Activated T-cell treated with anti-CD3 and anti-CD28 coated beads, Interleukin-2, amount 50 U/mL, for 48 hours (primary cell): ENCODE measurements around the gene RAB1A.
"Not testable (repeated sequence)": the region's sequence is repeated elsewhere in the genome, so short reads cannot be mapped to it uniquely, and the experiment has no call there.

Experiments used
- DNase-seq, 2 experiments: peaks; one replicate each; pipeline ENCODE4 v3.0.0-alpha.2; 2020

Gene RAB1A

DNA sequence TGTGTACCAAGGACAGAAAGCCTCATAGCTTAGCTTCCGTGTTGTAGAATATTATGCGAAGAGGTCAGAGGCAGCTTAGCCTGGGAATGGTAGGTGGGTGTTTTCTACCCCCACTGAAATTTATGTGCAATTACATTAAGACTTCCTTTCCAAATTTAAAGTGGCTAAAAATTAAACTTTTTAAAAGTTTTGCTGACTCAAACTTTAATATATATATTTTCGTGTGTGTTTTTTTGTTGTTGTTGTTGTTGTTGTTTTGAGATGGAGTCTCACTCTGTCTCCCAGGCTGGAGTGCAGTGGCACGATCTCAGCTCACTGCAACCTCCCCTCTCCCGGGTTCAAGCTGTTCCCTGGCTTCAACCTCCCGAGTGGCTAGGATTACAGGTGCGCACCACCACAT lies 4.3 kb upstream of the RAB1A start:
- DNase-seq = no peak

DNA sequence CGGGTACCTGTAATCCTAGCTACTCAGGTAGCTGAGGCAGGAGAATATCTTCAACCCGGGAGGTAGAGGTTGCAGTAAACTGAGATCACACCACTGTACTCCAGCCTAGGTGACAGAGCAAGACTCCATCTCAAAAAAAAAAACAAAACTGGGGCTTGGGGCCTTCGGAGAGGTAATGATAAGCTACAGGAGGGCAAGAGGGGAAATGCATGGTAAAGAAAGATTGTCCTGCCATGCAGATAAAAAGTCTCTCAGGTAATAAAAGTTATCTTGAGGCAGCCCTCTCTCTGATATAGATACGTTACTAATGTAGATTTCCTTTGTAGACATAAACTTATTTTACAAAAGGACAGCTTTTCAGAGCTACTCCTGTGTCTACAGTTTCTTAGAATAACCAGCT lies 3.7 kb upstream of the RAB1A start:
- DNase-seq = no peak

DNA sequence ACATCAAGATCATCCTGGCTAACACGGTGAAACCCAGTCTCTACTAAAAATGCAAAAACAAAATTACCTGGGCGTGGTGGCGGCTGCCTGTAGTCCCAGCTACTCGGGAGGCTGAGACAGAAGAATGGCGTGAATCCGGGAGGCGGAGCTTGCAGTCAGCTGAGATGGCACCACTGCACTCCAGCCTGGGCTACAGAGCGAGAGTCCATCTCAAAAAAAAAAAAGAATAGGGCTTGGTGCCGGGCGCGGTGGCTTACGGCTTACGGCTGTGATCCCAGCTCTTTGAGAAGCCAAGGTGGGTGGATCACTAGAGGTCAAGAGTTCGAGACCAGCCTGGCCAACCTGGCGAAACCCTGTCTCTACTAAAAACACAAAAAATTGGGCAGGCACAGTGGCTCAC lies 3.0 kb upstream of the RAB1A start:
- DNase-seq = not testable (repeated sequence)

DNA sequence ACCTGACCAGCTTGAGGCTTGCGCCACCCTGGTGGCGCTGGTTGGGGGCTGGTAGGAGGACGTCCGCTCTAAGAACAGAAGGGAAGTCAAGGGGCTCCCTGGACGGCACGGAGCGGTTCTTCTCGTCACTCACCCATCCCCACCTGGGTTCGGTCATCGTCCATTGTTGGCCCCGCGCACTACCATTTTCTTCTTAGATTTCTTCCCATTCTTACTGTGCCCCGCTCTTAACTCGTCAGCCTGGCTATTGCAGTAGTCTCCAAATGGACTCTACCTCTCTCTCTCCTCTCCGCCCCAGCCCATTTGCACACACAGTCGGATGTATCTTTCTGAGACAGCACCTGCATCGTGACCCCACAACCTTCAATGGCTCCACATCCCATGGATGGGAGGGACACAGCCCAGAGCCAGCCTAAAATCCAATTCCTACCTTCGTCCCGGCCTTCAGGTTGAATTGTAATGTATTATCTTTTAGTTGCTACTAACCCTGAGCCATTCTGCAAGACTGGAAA lies 814 bp upstream of the RAB1A start:
- DNase-seq = no peak

DNA sequence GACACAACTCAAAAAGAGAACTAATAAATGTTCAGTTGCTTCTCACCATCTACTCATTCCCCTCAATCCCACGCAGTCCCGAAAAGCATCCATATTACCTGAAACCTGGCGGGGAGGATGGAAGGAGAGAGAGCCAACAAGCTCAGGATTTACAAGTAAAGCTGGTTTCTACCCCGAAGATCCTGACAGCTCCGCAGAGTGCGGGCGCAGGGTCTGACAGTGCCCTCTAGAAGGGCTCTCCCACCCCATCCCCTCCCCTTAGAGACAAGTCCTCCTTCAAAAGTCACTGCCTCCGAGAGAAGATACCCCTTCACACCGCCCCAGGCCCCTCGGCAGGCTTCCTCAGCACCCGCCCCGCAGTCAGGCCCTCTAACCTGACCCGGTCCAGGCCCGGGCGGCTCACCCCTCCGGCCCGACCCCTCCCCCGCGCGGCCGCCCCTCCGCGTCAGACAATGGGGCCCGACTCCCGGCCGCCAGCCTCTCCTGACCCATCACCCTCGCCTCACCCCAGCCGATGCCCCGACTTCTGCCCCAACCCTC lies 550 bp downstream of the RAB1A start:
- DNase-seq = no peak

DNA sequence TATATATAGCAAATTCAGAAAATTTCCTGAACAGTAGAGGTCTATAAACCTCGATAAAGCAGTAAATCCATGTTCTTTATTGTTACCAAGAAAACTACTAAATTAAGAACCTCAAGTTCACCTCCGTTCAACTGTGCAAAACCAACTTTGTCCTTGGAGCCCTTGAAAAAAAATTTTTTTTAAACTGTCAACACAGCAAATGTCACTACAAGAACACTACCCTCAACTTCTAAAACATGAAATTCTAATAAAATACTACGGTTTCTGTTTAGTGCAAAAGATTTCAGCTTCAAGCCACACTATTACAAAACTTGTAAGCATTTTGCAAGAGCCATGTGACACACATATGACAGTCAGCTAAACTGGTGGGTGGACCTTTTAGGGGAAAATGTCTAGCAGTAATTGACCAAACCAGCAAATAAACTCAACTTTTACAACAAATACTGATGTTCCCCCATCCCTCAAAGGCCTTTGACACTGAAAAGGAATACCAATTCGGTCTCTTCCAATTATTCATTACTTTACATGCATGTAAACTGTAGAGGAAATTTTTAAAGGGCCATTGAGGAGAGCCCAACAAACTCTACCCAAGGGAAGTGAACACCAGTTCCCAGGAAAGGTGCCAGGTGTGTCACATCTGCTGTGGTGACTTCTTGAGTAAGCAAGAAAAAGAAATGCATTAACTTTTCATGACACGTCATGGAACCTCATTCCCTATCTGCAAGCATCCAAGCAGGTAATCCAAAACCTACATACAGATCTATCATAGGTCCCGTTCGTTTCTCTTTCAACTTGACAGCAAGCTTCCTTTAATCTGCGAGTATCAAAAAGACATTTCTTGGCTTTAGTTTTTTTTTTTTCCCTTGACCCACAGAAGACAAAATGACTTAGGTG lies 1.4 kb downstream of the RAB1A start:
- no peak for DNase-seq

DNA sequence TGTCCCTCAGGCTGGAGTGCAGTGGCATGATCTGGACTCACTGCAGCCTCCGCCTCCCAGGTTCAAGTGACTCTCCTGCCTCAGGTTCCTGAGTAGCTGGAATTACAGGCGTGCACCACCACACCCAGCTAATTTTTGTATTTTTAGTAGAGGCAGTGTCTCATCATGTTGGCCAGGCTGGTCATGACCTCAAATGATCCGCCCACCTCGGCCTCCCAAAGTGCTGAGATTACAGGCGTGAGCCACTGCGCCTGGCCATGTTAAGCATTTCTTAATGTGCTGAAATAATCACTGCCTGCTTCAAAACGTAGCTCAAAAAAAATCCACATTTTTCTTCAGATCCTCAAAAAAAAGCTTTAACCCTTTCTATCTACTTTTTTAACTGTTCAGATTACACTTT lies 4.4 kb downstream of the RAB1A start:
- peak in 1 of 2 experiments; percentile 39 for DNase-seq

DNA sequence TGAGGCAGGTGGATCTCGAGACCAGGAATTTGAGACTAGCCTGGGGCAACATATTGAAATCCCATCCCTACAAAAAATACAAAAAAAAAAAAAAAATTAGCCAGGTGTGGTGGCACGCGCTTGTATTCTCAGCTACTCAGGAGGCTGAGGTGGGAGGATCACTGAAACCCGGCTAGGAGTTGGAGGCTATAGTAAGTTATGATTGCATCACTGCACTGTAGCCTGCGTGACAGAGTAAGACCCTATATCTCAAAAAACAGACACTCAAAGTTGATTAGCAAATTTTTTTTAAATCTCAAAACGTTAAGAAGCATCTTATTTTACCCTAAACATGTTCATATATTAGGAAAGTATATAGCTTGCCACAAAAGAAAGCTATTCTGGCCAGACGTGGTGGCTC lies 7.6 kb downstream of the RAB1A start:
- no peak for DNase-seq

DNA sequence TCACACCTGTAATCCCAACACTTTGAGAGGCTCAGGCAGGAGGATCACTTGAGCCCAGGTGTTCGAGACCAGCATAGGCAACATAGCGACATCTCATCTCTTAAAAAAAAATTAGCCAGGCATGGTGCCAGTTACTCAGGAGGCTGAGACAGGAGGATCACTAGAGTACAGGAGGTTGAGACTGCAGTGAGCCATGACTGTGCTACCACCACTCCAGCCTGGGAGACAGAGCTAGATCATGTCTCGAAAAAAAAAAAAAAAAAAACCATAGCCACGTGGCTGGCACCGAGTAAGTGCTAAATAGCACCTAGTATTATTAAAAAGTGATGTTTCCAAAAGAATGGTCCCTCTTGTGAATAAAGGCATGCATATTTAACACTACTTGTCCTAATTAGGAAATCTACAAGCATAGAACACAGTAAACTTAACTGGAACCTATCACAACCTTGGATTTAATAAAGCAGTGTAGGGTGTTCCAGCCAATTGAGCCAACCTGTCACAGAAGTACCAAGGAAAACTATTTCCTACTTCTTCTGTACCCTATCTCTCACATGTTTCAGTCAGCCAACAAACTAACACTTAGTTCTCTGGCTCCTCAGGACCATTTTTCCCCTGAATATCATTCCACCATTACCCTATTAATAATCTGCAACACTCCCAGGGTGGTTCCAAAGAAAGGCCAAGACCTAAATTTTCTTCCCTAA lies 8.8 kb downstream of the RAB1A start:
- no peak for DNase-seq

DNA sequence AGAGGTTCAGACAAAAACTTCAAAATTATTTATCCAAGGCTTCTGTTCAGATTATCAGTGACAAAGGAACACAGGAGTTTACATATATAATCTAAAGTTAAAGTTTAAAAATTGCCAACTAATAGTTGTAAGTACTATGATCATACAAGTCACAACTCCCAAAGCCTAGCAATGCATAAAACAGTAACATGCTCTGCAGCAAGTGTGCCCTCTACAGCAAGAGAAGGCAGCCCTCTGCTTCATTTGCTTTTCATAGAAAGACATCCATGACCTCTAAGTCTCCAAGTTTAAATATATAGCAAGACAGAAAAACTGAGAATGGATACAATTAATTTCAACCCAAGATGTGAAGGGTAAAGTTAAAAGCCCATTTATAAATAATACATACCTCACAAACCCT lies 13.3 kb downstream of the RAB1A start:
- DNase-seq = no peak

DNA sequence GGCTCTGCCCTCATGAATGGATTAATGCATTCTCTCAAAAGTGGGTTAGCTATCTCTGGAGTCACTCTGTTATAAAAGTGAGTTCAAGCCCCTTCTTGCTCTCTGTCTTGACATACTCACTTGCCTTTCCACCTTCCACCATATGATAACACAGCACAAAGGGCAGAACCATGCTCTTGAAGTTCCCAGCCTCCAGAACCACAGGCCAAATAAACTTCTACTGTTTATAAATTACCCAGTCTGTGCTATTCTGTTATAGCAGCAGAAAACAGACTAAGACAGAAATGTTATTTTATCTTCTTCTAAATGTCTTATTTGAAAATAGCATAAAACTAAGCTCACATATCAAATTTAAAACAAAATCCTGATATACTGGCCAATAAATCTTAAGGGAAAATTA lies 15.0 kb downstream of the RAB1A start:
- no peak for DNase-seq

DNA sequence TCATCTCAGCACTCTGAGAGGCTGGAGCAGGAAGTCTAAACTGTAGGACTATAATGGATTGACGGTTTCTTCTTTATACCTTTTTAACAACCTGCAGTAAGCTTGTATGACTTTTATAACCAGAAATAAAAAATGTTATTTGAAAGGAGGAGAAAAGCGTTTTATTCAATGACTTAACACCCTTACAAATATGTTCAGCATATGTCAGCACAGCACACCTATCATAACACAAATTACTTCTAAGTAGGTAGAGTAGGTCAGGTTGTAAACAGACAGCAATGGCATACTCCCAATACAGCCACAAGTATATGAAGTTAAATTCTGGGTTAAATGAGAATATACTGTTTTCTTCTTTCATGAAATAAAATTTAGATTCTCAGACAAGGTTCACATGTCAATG lies 16.1 kb downstream of the RAB1A start:
- DNase-seq = no peak

DNA sequence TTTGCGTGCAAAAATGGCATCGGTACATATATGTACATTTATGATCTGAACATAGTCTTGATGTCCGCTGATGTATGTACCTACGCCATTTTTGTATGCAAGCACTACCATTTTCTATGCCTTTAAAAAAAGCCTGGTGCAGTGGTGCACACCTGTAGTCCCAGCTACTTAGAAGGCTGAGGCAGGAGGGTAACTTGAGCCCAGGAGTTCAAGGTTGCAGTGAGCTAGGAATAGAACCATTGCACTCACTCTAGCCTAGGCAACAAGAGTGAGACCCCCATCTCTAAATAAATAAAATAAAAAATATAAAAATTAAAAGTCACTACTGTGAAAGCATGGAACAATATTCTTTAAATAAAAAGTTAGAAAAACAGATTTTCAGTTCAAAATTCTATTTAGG lies 16.7 kb downstream of the RAB1A start:
- no peak for DNase-seq

DNA sequence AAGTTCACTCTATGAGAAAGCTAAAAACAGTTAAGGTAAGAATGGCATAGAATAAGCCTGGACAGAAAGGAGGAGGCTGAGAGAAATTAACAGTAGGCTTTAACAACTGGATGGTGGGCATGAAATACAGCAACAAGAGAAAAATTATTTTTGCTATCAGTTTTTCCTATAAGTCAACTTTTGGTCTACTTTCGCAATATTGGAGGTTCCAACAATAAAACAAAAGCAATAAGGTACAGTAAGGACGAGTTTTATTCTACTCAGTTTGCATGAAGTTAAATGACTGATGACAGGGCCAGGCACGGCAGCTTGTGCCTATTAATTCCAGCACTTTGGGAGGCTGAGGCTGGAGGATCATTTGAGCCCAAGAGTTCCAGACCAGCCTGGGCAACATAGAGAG lies 17.3 kb downstream of the RAB1A start:
- no peak for DNase-seq

DNA sequence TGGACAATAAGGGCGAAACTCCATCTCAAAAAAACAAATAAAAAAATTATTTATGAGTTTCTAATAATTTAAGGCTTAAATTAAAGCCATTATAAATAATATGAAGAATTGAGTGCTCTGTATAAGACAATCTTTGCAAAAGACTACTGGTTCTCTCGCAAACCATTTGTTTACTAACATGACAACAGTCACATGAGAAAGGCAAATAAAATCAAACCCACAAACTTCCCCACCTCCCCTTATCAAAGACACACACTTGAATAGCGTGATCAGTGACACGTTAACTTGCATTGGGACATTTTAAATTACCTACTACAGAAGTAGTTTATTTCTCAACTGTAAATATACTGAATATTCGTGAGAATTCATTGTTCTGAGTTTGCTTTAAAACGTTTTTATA lies 21.1 kb downstream of the RAB1A start:
- no peak for DNase-seq

DNA sequence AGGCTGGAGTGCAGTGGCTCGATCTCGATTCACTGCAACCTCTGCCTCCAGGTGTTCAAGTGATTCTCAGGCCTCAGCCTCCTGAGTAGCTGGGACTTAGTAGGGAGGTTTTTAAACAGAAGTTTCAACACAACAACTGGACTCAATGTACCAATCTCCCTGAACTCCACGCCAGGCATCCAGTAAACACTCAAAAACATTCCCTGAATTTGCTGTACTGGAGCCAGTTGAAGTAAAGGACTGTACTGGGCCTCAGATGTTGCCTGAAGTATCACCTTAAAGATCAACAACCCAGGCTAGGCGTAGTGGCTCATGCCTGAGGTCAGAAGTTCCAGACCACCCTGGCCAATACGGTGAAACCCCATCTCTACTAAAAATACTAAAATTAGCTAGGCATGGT lies 22.4 kb downstream of the RAB1A start:
- DNase-seq = no peak

DNA sequence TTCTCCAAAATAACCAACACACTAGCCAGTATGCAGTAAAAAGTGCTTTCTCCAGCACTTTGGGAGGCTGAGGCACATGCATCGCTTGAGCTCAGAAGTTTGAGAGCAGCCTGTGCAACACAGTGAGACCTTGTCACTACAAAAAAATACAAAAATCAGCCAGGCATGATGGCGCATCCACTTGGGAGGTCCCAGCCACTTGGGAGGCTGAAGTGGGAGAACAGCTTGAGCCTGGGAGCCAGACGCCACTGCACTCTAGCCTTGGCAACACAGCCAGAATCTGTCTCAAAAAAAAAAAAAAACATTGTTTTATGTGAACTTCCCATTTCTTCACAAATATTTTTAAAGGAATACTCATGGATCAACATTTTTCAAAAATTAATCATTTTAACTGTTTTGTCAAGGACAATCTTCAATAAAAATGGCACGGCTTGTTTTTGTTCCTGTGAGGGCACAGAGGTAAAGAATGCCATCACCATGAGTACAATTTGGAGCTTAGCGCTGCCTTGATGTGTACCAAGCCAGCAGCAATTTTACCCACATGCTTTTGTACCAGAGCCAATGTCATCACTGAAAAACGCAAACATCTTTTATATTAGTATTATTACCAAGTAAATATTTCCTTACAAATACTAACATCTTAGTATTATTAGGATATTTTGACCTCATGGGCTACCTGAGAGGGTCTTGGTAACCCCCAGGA lies 26.7 kb downstream of the RAB1A start:
- DNase-seq = no peak

DNA sequence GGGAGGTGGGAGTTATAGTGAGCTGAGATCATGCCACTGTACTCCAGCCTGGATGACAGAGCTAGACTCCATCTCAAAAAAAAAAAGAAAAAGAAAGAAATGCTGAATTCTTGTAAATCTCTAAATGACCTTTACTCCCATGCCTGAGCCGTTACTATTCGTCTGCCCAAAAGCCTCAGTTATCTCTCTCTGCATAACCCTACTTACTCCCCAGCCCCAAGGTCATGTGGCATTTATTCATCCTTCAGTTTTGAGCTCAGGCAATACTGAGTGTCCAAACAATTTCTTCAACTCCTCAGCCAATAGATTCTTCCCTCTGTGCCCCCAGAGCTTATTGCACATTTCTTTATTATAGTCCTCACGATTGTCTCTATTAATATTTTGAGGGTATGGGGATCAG lies 28.8 kb downstream of the RAB1A start:
- no peak for DNase-seq

DNA sequence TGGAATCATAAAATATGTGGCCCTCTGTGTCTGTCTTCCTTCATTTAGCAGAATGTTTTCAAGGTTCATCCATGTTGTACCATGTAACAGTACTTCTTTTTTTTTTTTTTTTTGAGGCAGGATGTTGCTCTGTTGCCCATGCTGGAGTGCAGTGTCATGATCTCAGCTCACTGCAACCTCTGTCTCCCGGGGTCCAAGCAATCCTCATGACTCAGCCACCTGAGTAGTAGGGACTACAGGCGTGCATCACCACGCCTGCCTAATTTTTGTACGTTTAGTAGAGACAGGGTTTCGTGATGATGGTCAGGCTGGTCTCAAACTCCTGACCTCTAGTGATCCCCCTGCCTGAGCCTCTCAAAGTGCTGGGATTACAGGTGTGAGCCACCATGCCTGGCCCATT lies 31.2 kb downstream of the RAB1A start:
- no peak for DNase-seq

DNA sequence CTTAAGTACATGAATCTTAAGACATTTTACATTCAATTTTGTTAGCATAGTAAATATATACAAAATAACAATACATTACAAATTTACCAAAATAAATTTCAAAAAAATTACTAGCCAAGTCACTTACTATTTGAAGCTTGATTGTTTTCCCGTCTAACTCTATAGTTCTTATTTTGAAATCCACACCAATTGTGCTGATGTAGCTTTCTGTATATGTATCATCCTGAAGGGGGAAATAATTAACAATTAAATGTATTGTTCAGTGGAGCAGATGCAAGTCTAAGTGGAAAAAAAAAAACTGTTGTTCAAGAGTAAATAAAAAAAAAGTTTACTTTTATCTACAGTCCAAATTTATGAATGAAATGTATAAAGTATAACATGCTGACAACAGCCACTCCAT lies 32.1 kb downstream of the RAB1A start:
- no peak for DNase-seq

DNA sequence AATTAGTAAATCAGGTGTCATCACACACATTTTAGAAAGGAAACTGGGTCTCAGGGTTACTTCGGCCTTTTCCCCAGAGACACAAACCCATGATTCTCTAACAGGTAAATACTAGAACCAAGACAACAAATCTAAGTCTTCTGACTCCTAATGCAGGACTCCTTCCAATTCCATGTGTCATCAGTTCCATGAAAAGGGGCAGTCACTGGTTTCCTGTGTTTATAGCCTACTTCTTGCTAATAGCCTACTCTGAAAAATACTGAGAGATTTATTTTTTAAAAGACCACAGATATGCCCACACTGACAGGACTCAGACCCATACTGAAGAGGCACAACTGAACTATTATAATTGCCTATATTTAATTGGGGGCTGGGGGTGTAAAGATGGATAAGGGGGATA lies 33.0 kb downstream of the RAB1A start:
- DNase-seq = no peak

DNA sequence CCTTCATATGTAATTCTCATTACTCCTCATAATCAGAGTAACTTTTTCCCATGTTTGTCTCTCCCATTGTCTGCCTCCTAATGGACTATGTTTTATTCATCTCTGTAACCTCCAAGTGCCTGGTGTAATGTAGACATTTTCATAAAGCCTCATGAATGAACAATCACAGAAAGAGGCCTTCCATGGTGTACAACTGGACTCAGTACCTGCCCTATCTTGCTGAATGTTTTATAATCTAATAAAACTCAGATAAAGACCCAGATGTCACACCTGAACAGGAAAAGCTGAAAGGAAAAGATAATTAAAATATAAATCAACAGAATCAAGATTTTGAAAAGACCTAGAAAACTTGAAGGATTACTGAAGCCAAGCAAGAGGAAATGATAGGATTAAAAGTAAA lies 36.7 kb downstream of the RAB1A start:
- no peak for DNase-seq

DNA sequence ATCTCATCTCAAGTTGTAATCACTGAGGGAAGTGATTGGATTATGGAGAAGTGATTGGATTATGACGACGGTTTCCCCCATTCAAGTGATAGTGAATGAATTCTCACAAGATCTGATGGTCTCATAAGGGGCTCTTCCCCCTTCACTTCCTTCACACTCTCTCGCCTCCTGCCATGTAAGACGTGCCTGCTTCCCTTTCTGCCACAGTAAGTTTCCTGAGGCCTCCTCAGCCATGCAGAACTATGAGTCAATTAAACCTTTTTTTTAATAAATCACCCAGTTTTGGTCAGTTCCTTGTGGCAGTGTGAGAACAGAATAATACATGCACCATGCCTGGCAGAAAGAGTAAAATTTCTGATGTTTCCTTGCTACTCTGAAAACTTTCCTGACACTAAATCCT lies 37.1 kb downstream of the RAB1A start:
- DNase-seq = no peak
